Small intestine (tissue), 7 donors: ENCODE measurements around the gene REG4. TPM values are rescaled to one million over a fixed set of nuclear protein-coding genes. Genes with fewer than 3 reads are reported as not detected.

Experiments
- DNase-seq, 2 donors: peaks; one replicate each; pipeline versions ENCODE4 v3.0.0 to v3.0.0-alpha.2; 2013
- FAIRE-seq: peaks from 2 replicates; lab custom pipeline; 2012; peaks lifted over from hg19 to GRCh38; lab: Jason Lieb, UNC
- H3K27ac ChIP-seq, 3 donors: one replicate each; pipeline ENCODE4 v1.5.1; 2013; ENCODE audit warnings: low read length in 2 of 3, mild to moderate bottlenecking in 2 of 3, control low read depth in 1 of 3, inconsistent platforms in 1 of 3, low read depth in 1 of 3, moderate library complexity in 1 of 3
- H3K27me3 ChIP-seq, 3 donors: one replicate each; pipeline ENCODE4 v1.6.1; 2013; ENCODE audit warnings: low read length in 3 of 3, inconsistent platforms in 1 of 3; ENCODE audit not compliant: control insufficient read depth in 3 of 3, insufficient read depth in 3 of 3
- H3K36me3 ChIP-seq, 3 donors: one replicate each; pipeline ENCODE4 v1.6.1; 2013; ENCODE audit warnings: low read length in 3 of 3, inconsistent platforms in 1 of 3, low read depth in 1 of 3, mild to moderate bottlenecking in 1 of 3, moderate library complexity in 1 of 3; ENCODE audit not compliant: control insufficient read depth in 3 of 3, insufficient read depth in 2 of 3
- H3K4me1 ChIP-seq, 3 donors: one replicate each; pipeline ENCODE4 v1.6.1; 2013; ENCODE audit warnings: low read length in 2 of 3, inconsistent platforms in 1 of 3, low read depth in 1 of 3, mild to moderate bottlenecking in 1 of 3, moderate library complexity in 1 of 3; ENCODE audit not compliant: control insufficient read depth in 3 of 3, insufficient read depth in 2 of 3
- H3K4me3 ChIP-seq, 3 donors: one replicate each; pipeline ENCODE4 v1.5.1; 2013; ENCODE audit warnings: low read length in 3 of 3, control low read depth in 1 of 3, inconsistent platforms in 1 of 3, low read depth in 1 of 3, mild to moderate bottlenecking in 1 of 3, moderate library complexity in 1 of 3
- H3K9me3 ChIP-seq, 2 donors: one replicate each; pipeline ENCODE4 v1.6.1; 2013; ENCODE audit warnings: low read depth in 1 of 2, low read length in 1 of 2; ENCODE audit not compliant: control insufficient read depth in 2 of 2, insufficient read depth in 1 of 2
- WGBS, 3 donors: extraction: QIAGEN DNeasy Blood & Tissue Kit; methylation state at CpG; one replicate each; pipeline ENCODE4 v1.1.7; 2013; 5-methylcytosine and 5-hydroxymethylcytosine counted together
- polyA plus RNA-seq, 4 donors: library from polyadenylated mRNA; stranded (reverse) in 3 of 4; unstranded in 1 of 4; fragments of 200-250 nt in 3 of 4; fragments of 120-200 nt in 1 of 4; gene quantifications; one replicate each; pipeline versions ENCODE4 v1.2.1 to v1.2.3, GENCODE V29; 2013
- donor health status: healthy with polysubstance abuse.
- donor health status: control.
- donor health status: control.
- donor health status: Bipolar disorder and iron deficiency.
- donor health status: healthy.

REG4 gene
- polyA plus RNA-seq, 4 donors = 145 to 1,219 (median 254) TPM

GRCh38 chr1:119773711-119774241 lies 37.5 kb downstream of the REG4 start:
- H3K27ac ChIP-seq = peak overlapping the region; percentile 44 to 93 (median 45)
- WGBS, 3 donors = 4 to 54% (median 25%) methylated on average over 3 of the region's 3 CpGs
- DNase-seq (peak; percentile 83 to 85), FAIRE-seq (no peak)
- peaks cover 5 to 58% (median 9%) of the 10 kb centered on the region in 3 donors for H3K4me1 ChIP-seq
- H3K9me3 ChIP-seq = no peaks in the 10 kb centered on the region
- no peak overlapping the region for H3K4me3 ChIP-seq
- H3K36me3 ChIP-seq = no peaks in the 10 kb centered on the region
- H3K27me3 ChIP-seq = no peaks in the 10 kb centered on the region

GRCh38 chr1:119772298-119772697 lies 39.0 kb downstream of the REG4 start:
- H3K27ac ChIP-seq = peak overlapping the region in 1 of 3 donors; percentile 93
- H3K4me3 ChIP-seq = no peak overlapping the region
- WGBS, 3 donors = 87 to 93% (median 92%) methylated on average over 2 of the region's 2 CpGs
- FAIRE-seq (no peak), DNase-seq (no peak)
- no peaks in the 10 kb centered on the region for H3K27me3 ChIP-seq
- H3K36me3 ChIP-seq = no peaks in the 10 kb centered on the region
- no peaks in the 10 kb centered on the region for H3K9me3 ChIP-seq
- H3K4me1 ChIP-seq = peaks cover 7 to 63% (median 9%) of the 10 kb centered on the region in 3 donors

DNA sequence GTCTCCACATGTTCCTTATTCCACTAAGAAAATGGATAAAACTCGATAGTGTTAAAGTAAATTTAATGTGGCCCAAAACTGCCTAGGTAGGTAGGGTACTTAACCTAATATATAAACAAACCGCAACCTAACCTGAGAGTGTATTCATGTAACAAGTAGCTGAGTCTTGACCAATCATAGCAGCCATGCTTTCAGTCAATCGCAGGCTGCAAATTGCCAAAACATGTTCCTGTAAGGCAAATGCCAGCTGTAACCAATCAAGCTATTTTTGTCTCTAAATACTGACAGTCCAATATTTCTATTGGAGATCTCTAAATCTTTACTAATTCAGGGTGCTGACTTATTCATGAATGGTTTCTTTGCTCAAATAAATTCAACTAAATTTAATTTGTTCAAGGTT lies 39.5 kb downstream of the REG4 start:
- no peak for DNase-seq
- FAIRE-seq = no peak
- Histone ChIP-seq H3K4me1 (peaks cover 7 to 63% (median 9%) of the 10 kb centered on the region in 3 donors), H3K27ac (peak overlapping the region in 1 of 3 donors; percentile 19), H3K9me3 (no peaks in the 10 kb centered on the region), H3K4me3 (no peak overlapping the region), H3K27me3 (no peaks in the 10 kb centered on the region), H3K36me3 (no peaks in the 10 kb centered on the region)
- 72 to 83% (median 74%) methylated on average over 3 of the region's 3 CpGs for WGBS, 3 donors

- peak overlapping the region in 1 of 3 donors; percentile 19 for H3K27ac ChIP-seq
- DNase-seq = peak in 1 of 2 donors; percentile 64
- WGBS, 3 donors = 11 to 30% (median 28%) methylated on average over 2 of the region's 2 CpGs
These were observed 40.2 kb downstream of the REG4 start for GRCh38 chr1:119771016-119771415.

GRCh38 chr1:119768778-119769177 lies 42.5 kb downstream of the REG4 start, which contains the start of gene HMGCS2:
TSS of gene HMGCS2 (minus strand) at chr1:119768905. CDS start at chr1:119768844, 61 bp downstream.
- DNase-seq = peak; percentile 84 to 92
- Histone ChIP-seq H3K9me3 (no peaks in the 10 kb centered on the region), H3K27me3 (no peaks in the 10 kb centered on the region), H3K27ac (peak within 1 kb of the TSS; percentile 52 to 79 (median 59)), H3K4me3 (peak within 1 kb of the TSS in 2 of 3 donors; percentile 25 to 48), H3K36me3 (peaks cover 0 to 6% (median 0%) of the 10 kb centered on the region in 3 donors), H3K4me1 (peaks cover 6 to 55% (median 7%) of the 10 kb centered on the region in 3 donors)
- 18 to 58% (median 29%) methylated on average over 8 of the region's 8 CpGs for WGBS, 3 donors
- FAIRE-seq = no peak

More at GRCh38 chr1:119771016-119771415, 40.2 kb downstream of the REG4 start:
- Histone ChIP-seq H3K9me3 (no peaks in the 10 kb centered on the region), H3K27me3 (no peaks in the 10 kb centered on the region), H3K36me3 (no peaks in the 10 kb centered on the region), H3K4me3 (no peak overlapping the region), H3K4me1 (peaks cover 7 to 63% (median 9%) of the 10 kb centered on the region in 3 donors)
- no peak for FAIRE-seq

DNA sequence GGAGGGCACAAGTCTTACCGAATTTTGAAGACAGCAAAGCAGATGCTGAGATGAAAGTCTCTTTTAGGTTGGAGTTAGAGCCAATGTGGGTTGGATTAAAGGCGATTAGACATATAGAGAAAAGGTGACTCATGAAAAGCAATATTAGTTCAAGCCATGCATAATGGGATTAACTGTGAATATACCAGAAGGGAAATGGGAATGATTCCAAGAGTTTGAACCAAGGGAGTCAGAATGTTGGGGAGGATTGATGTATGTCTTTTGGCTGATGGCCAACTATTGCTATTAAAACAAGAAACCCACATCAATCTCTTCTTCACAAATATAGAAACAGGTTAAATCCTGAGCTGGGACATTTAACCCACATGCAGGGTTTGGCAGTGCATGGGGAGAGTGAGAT lies 43.8 kb downstream of the REG4 start:
- H3K36me3 ChIP-seq = peaks cover 0 to 6% (median 0%) of the 10 kb centered on the region in 3 donors
- no peaks in the 10 kb centered on the region for H3K27me3 ChIP-seq
- 5 to 41% (median 23%) methylated on average over 2 of the region's 2 CpGs for WGBS, 3 donors
- H3K27ac ChIP-seq = peak overlapping the region in 2 of 3 donors; percentile 47 to 79
- FAIRE-seq (no peak), DNase-seq (peak in 1 of 2 donors; percentile 44)
- peak overlapping the region in 1 of 3 donors; percentile 48 for H3K4me3 ChIP-seq
- peaks cover 3 to 44% (median 7%) of the 10 kb centered on the region in 3 donors for H3K4me1 ChIP-seq
- H3K9me3 ChIP-seq = no peaks in the 10 kb centered on the region

DNA sequence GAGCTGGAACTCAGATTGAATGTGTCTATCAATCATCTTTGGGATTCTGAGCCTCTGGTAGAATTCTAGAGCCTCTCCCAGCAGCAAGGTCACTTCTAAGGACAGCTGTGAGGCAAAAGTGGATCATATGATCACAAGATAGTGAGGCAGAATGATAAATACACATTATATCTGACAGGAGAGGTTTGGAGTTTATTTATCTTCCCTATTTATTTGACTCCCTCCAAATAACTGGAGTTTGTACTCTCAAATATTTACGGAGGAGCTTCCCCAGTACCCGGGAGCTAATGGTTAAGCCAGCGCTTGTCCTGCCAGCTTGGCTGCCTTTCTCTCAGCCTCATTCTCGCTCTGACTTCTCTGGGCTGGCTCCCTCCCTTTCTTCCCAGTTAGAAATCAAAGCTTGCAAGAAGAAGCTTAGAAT lies 44.9 kb downstream of the REG4 start:
- H3K27ac ChIP-seq = peak overlapping the region; percentile 39 to 79 (median 48)
- WGBS, 3 donors = 15 to 31% (median 24%) methylated on average over 4 of the region's 4 CpGs
- no peaks in the 10 kb centered on the region for H3K27me3 ChIP-seq
- H3K9me3 ChIP-seq = no peaks in the 10 kb centered on the region
- DNase-seq (peak; percentile 60 to 61), FAIRE-seq (no peak)
- H3K4me3 ChIP-seq = peak overlapping the region in 1 of 3 donors; percentile 48
- peaks cover 0 to 10% (median 0%) of the 10 kb centered on the region in 3 donors for H3K36me3 ChIP-seq
- H3K4me1 ChIP-seq = peaks cover 1 to 40% (median 5%) of the 10 kb centered on the region in 3 donors

DNA sequence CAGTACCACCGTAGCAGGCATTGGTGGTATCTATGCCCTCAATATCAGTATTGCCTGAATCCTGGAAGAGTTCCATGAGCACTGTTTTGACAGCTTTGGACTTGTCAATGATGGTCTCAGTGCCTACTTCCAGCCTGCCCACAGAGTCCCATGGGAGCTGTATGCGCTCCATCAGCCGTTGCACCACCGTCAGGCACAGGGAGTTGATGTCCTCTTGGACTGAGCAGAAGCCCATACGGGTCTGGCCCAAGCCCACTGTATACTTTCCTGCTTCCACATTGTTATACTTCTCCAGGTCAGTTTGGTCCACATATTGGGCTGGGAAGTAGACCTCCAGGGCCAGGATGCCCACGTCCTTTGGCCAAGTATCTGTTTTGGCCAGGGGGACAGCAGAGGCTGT lies 47.0 kb downstream of the REG4 start:
- Histone ChIP-seq H3K27me3 (no peaks in the 10 kb centered on the region), H3K27ac (no peak overlapping the region), H3K4me1 (peaks cover 0 to 20% (median 2%) of the 10 kb centered on the region in 3 donors), H3K9me3 (no peaks in the 10 kb centered on the region), H3K4me3 (no peak overlapping the region), H3K36me3 (peaks cover 0 to 15% (median 0%) of the 10 kb centered on the region in 3 donors)
- no peak for DNase-seq
- WGBS, 3 donors = 38 to 73% (median 61%) methylated on average over 6 of the region's 6 CpGs
- no peak for FAIRE-seq
